Cardiac muscle cell (in vitro differentiated cells and primary cell): ENCODE data around the gene GNRHR. TPM values are rescaled to one million over a fixed set of nuclear protein-coding genes. Genes with fewer than 3 reads are reported as not detected.
"Not testable (repeated sequence)": the region's sequence is repeated elsewhere in the genome, so short reads cannot be mapped to it uniquely, and the experiment has no call there.

Source experiments
- DNase-seq, 2 donors: peaks; one replicate each; pipeline versions ENCODE4 v3.0.0 to v3.0.0-alpha.2; 2010 to 2017; ENCODE audit warnings: low read depth in 1 of 2, low spot score in 1 of 2
- H3K27ac ChIP-seq: fragments of 200-600 bp; sonication (generic); 2 replicates; pipeline ENCODE4 v1.5.1; 2016
- H3K27me3 ChIP-seq: fragments of 200-600 bp; sonication (generic); 2 replicates; pipeline ENCODE4 v1.6.0; 2016; ENCODE audit warnings: control low read depth
- H3K36me3 ChIP-seq: fragments of 200-600 bp; sonication (generic); 2 replicates; pipeline ENCODE4 v1.5.1; 2016; ENCODE audit warnings: control low read depth
- H3K4me1 ChIP-seq: fragments of 200-600 bp; sonication (generic); 2 replicates; pipeline ENCODE4 v1.8.1; 2017; ENCODE audit warnings: low read depth, mild to moderate bottlenecking, mixed run types
- H3K4me3 ChIP-seq: fragments of 200-600 bp; sonication (generic); 2 replicates; pipeline ENCODE4 v1.5.1; 2016; ENCODE audit warnings: mild to moderate bottlenecking
- H3K9me3 ChIP-seq: fragments of 200-600 bp; sonication (generic); 2 replicates; pipeline ENCODE4 v1.5.1; 2017; ENCODE audit warnings: low read depth, mild to moderate bottlenecking, control low read depth
- CTCF ChIP-seq: IDR thresholded peaks from 2 replicates; pipeline ENCODE4 v1.5.1; 2012; ENCODE audit warnings: low read depth, mild to moderate bottlenecking, low read length
- polyA plus RNA-seq: library from polyadenylated mRNA; unstranded; fragments of >200 nt; fragmentation: Nextera tagmentation; extraction: Ambion mirVana; gene quantifications from 2 replicates; pipeline ENCODE4 v1.2.1, GENCODE V29; 2016
- total RNA-seq: library from RNA; depleted of rRNA; stranded (reverse); fragments of >200 nt; gene quantifications from 2 replicates; pipeline ENCODE4 v1.2.3, GENCODE V29; 2016

GNRHR gene
- total and polyA plus RNA-seq, 2 experiments from 2014 or later: 0.22 TPM; not detected in 1

DNA sequence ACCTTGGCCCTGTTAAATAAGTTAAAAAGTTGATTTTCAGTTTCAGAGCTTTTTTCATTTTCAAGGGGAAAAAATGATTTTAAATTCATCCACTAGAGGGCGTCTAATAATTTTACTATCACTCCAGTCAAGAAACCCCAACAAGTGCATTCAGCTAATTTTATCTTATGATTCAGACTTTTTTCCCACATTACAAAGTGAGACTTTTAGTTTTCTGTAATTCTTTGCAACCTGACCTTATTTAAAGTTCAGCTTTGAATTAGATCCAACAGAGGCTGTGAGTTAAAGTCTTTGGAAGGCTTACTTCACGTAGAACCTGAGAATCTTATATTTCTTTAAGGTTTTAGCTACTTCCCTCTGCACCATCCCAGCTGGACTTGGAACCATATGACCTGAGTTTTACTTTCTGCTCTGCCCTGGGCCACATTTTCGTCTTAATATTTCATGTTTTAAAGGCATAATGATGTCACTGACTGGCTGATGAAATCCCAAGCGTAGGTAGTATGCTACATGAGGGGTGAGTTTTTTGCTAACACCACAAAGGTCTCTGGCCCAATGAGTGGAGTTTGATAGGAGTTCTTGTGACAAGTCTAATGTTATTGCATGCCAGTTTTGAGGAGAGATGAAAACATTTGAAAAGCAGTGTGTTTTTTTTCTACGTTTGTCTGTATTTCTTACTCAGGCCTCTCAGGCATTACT lies 7.2 kb downstream of the GNRHR start:
- Histone ChIP-seq H3K4me3 (no peak overlapping the region), H3K4me1 (no peaks in the 10 kb centered on the region), H3K27me3 (no peaks in the 10 kb centered on the region), H3K27ac (no peak overlapping the region), H3K9me3 (no peaks in the 10 kb centered on the region), H3K36me3 (no peaks in the 10 kb centered on the region)
- peak; percentile 38 to 56 for DNase-seq
- TF ChIP-seq CTCF: peak; percentile 50

GRCh38 chr4:67744561-67745283 lies 9.5 kb downstream of the GNRHR start:
- no peaks in the 10 kb centered on the region for H3K27me3 ChIP-seq
- H3K36me3 ChIP-seq: no peaks in the 10 kb centered on the region
- H3K4me3 ChIP-seq: no peak overlapping the region
- no peak for DNase-seq
- TF ChIP-seq CTCF: no peak
- H3K4me1 ChIP-seq: no peaks in the 10 kb centered on the region
- no peaks in the 10 kb centered on the region for H3K9me3 ChIP-seq
- no peak overlapping the region for H3K27ac ChIP-seq

GRCh38 chr4:67743194-67743593 lies 11.0 kb downstream of the GNRHR start:
- Histone ChIP-seq H3K27ac (no peak overlapping the region), H3K9me3 (no peaks in the 10 kb centered on the region), H3K36me3 (no peaks in the 10 kb centered on the region), H3K4me1 (no peaks in the 10 kb centered on the region), H3K4me3 (no peak overlapping the region), H3K27me3 (no peaks in the 10 kb centered on the region)
- no peak for TF ChIP-seq CTCF
- DNase-seq: no peak

DNA sequence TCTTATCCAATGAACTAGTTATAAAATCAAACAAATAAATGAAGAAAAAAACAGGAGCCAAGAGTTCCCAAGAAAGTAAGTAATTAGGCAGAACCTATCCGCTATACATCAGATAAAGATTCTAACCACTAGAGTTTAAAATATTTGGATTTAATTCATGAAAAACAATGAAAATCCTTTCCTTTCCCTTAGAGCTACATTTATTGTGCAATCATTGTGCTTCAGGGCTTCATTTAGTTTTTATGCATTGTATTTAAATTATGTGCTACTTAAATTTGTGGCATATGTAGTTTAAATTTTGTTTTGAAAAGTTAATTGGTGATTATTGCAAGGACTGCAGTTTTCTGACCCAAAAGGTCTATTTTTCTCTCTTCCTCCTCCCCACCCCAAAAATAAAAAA lies 17.9 kb downstream of the GNRHR start:
- H3K36me3 ChIP-seq: no peaks in the 10 kb centered on the region
- no peaks in the 10 kb centered on the region for H3K9me3 ChIP-seq
- no peak for TF ChIP-seq CTCF
- no peak for DNase-seq
- no peaks in the 10 kb centered on the region for H3K27me3 ChIP-seq
- no peak overlapping the region for H3K4me3 ChIP-seq
- H3K27ac ChIP-seq: no peak overlapping the region
- H3K4me1 ChIP-seq: no peaks in the 10 kb centered on the region

- no peaks in the 10 kb centered on the region for H3K4me1 ChIP-seq
- H3K27me3 ChIP-seq: no peaks in the 10 kb centered on the region
- no peak for TF ChIP-seq CTCF
- no peak for DNase-seq
- H3K9me3 ChIP-seq: no peaks in the 10 kb centered on the region
- no peak overlapping the region for H3K27ac ChIP-seq
- no peak overlapping the region for H3K4me3 ChIP-seq
- H3K36me3 ChIP-seq: no peaks in the 10 kb centered on the region
Observed at GRCh38 chr4:67735325-67735724, 18.9 kb downstream of the GNRHR start.

GRCh38 chr4:67730511-67730910 lies 23.7 kb downstream of the GNRHR start:
- H3K27ac ChIP-seq, H3K4me3 ChIP-seq, H3K4me1 ChIP-seq, H3K27me3 ChIP-seq, H3K9me3 ChIP-seq, H3K36me3 ChIP-seq, DNase-seq: not testable (repeated sequence)
